Aorta (tissue), 5 donors: Measurements from ENCODE around the gene S100A10. TPM values are rescaled to one million over a fixed set of nuclear protein-coding genes. Genes with fewer than 3 reads are reported as not detected.

Experiments used
- ATAC-seq: fragments of 200-7000 bp; cut with Tn5 transposase; one replicate; pipeline ENCODE4 v1.9.1; 2022; ENCODE audit warnings: moderate library complexity; ENCODE audit not compliant: low FRiP score
- DNase-seq, 2 donors: peaks; one replicate each; pipeline ENCODE4 v3.0.0-alpha.2; 2020
- H3K27ac ChIP-seq, 2 donors: one replicate each; pipeline ENCODE4 v1.5.1; 2013; ENCODE audit warnings: low read length in 2 of 2, mild to moderate bottlenecking in 2 of 2, moderate library complexity in 2 of 2, control low read depth in 1 of 2, inconsistent platforms in 1 of 2, low read depth in 1 of 2
- H3K27me3 ChIP-seq, 2 donors: one replicate each; pipeline ENCODE4 v1.6.1; 2013; ENCODE audit warnings: control low read depth in 1 of 2, low read length in 1 of 2, mild to moderate bottlenecking in 1 of 2, moderate library complexity in 1 of 2; ENCODE audit not compliant: insufficient read depth in 2 of 2, control insufficient read depth in 1 of 2
- H3K36me3 ChIP-seq, 2 donors: one replicate each; pipeline ENCODE4 v1.6.1; 2013; ENCODE audit warnings: control low read depth in 1 of 2, low read length in 1 of 2, mild to moderate bottlenecking in 1 of 2; ENCODE audit not compliant: insufficient read depth in 2 of 2, control insufficient read depth in 1 of 2
- H3K4me1 ChIP-seq, 2 donors: one replicate each; pipeline ENCODE4 v1.6.1; 2013; ENCODE audit warnings: low read length in 2 of 2, control low read depth in 1 of 2, mild to moderate bottlenecking in 1 of 2, moderate library complexity in 1 of 2; ENCODE audit not compliant: insufficient read depth in 2 of 2, control insufficient read depth in 1 of 2
- H3K4me3 ChIP-seq, 2 donors: one replicate each; pipeline ENCODE4 v1.5.1; 2013; ENCODE audit warnings: low read length in 2 of 2, control low read depth in 1 of 2, mild to moderate bottlenecking in 1 of 2
- H3K9me3 ChIP-seq: one replicate; pipeline ENCODE4 v1.6.1; 2013; ENCODE audit warnings: mild to moderate bottlenecking, low read length; ENCODE audit not compliant: control insufficient read depth
- WGBS, 2 donors: extraction: QIAGEN DNeasy Blood & Tissue Kit; methylation state at CpG; one replicate each; pipeline ENCODE4 v1.1.7; 2013; 5-methylcytosine and 5-hydroxymethylcytosine counted together
- intact Hi-C, 2 donors: fragments of 100-400 bp; cut with DNase I; formaldehyde crosslinking; loops; one replicate each; pipeline versions ENCODE4 v1.14.2 to v1.15.0; 2022
- long read RNA-seq, 2 donors: library from polyadenylated mRNA; unstranded; transcript quantifications; one replicate each; pipeline ENCODE4 v2.0.0, GENCODE V29; 2020 to 2021
- polyA plus RNA-seq, 2 donors: library from polyadenylated mRNA; stranded (reverse); fragments of 200-250 nt; gene quantifications; one replicate each; pipeline ENCODE4 v1.2.3, GENCODE V29; 2013
- total RNA-seq, 2 donors: library from RNA; stranded (reverse); fragmentation: NEBNext Ultra II Directional; extraction: Animal tissue kit (Norgen Biotek cat#: 25700); gene quantifications; one replicate each; pipeline ENCODE4 v1.2.1, GENCODE V29; 2021
- donor health status: healthy with polysubstance abuse.
- donor health status: Bipolar disorder and iron deficiency.
- donor health status: DM: no; HTN: no; CAD: no.
- donor health status: DM: no; HTN: no; CAD: no.
- donor health status: DM: yes; HTN: yes; CAD: no.

The S100A10 gene
- 100 to 1,000 TPM; 188 to 386 TPM for total RNA-seq
- 100 to 1,000 TPM; 244 to 417 TPM for polyA plus RNA-seq
- long read RNA-seq, donor 1, transcript S100A10-202 (3 exons, 1,202 nt) = major isoform, 49 of 61 reads
- long read RNA-seq, donor 1, partial matches to known transcripts = 4 of 61 reads
- long read RNA-seq, donor 1, other reads (novel, unspliced or antisense) = 8 of 61 reads
- long read RNA-seq, donor 2, transcript S100A10-202 (3 exons, 1,202 nt) = major isoform, 56 of 58 reads
- long read RNA-seq, donor 2, partial matches to known transcripts = 2 of 58 reads
- long read RNA-seq, donor 2, other reads (novel, unspliced or antisense) = 0 of 58 reads

GRCh38 chr1:151993734-151994496 is at the start of gene S100A10:
TSS of gene S100A10 (minus strand) at chr1:151993859. CDS start at chr1:151986230, 7,629 bp downstream.
- ATAC-seq = peak; percentile 85
- peak within 1 kb of the TSS; percentile 24 to 38 for H3K27ac ChIP-seq
- H3K27me3 ChIP-seq = no peaks in the 10 kb centered on the region
- intact Hi-C loops = loop anchor here in 1 of 2 donors (2.0 kb wide), 1 partner anchor 59 kb away; no protein-coding TSS in a partner anchor
- H3K4me1 ChIP-seq = peaks cover 8 to 11% of the 10 kb centered on the region in 2 donors
- DNase-seq = peak; percentile 90 to 93
- no peaks in the 10 kb centered on the region for H3K36me3 ChIP-seq
- no peaks in the 10 kb centered on the region for H3K9me3 ChIP-seq
- WGBS, 2 donors = 1 to 2% methylated on average over 56 to 69 of the region's 69 CpGs
- H3K4me3 ChIP-seq = peak within 1 kb of the TSS; percentile 75 to 77

DNA sequence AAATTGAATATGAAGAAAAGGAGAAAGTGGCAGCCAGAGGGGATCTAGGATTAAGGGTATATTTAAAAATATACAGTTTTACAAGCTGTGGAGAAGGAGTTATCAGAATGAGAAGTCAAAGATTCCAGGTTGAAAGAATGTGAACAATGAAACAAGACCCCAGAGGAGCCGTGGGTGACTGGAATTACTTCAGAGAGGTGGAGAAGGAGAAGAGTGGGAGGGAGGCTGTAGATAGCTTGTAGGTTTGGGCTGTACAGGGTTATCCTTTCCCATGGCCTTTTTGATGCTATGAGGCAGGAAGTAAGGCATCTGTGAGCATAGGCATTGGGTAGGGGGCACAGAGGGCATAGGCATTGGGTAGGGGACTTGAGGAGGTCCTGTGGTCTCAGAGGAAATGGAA is 48.4 kb upstream of the S100A10 start:
- DNase-seq (no peak), ATAC-seq (no peak)
- Histone ChIP-seq H3K36me3 (no peaks in the 10 kb centered on the region), H3K27me3 (no peaks in the 10 kb centered on the region), H3K4me3 (no peak overlapping the region), H3K4me1 (no peaks in the 10 kb centered on the region), H3K9me3 (no peaks in the 10 kb centered on the region), H3K27ac (no peak overlapping the region)
- 20 to 42% methylated on average over 1 of the region's 1 CpG for WGBS, 2 donors
- intact Hi-C loops = no loop called here

DNA sequence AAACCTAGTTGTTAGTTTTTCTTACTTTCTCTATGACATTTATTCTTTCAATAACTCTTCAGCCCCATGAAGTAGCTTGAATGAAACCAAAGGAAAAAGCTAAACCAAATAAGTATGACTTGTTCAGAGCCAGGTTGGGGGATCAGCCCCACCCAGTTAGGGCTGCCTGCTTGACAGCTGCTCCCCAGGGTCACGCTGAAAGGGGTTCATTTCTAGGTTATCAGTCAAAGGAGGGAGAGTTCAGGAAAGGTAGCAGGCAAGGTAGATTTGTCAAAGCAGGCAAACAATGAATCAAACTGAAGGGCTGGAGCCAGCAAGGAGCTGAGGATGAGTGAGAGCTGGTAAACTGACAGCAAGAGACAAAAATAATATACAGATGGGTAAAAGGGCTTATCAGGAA is 46.2 kb upstream of the S100A10 start:
- H3K36me3 ChIP-seq = no peaks in the 10 kb centered on the region
- intact Hi-C loops = no loop called here
- no peaks in the 10 kb centered on the region for H3K9me3 ChIP-seq
- no peak for ATAC-seq
- 85 to 94% methylated on average over 1 of the region's 1 CpG for WGBS, 2 donors
- H3K27ac ChIP-seq = no peak overlapping the region
- H3K4me1 ChIP-seq = no peaks in the 10 kb centered on the region
- no peak overlapping the region for H3K4me3 ChIP-seq
- H3K27me3 ChIP-seq = no peaks in the 10 kb centered on the region
- DNase-seq = no peak

GRCh38 chr1:152039461-152039860 is 45.8 kb upstream of the S100A10 start:
- Histone ChIP-seq H3K4me3 (no peak overlapping the region), H3K9me3 (no peaks in the 10 kb centered on the region), H3K36me3 (no peaks in the 10 kb centered on the region), H3K27me3 (no peaks in the 10 kb centered on the region), H3K27ac (no peak overlapping the region), H3K4me1 (no peaks in the 10 kb centered on the region)
- DNase-seq (no peak), ATAC-seq (no peak)
- 88 to 99% methylated on average over 1 of the region's 1 CpG for WGBS, 2 donors
- intact Hi-C loops = no loop called here

- Histone ChIP-seq H3K9me3 (no peaks in the 10 kb centered on the region), H3K27me3 (no peaks in the 10 kb centered on the region), H3K27ac (no peak overlapping the region), H3K4me1 (peaks cover 0 to under 1% of the 10 kb centered on the region in 2 donors), H3K4me3 (no peak overlapping the region), H3K36me3 (no peaks in the 10 kb centered on the region)
- 95% methylated on average over 10 of the region's 10 CpGs for WGBS, 2 donors
- DNase-seq (no peak), ATAC-seq (no peak)
- intact Hi-C loops = no loop called here
Observed at GRCh38 chr1:152038871-152039270, 45.2 kb upstream of the S100A10 start.

GRCh38 chr1:152036267-152037216 is 42.9 kb upstream of the S100A10 start, which contains the start of gene S100A11:
TSS of gene S100A11 (minus strand) at chr1:152037004. CDS start at chr1:152036915, 89 bp downstream.
- WGBS, 2 donors = 0 to 1% methylated on average over 53 of the region's 53 CpGs
- intact Hi-C loops = no loop called here
- H3K27me3 ChIP-seq = no peaks in the 10 kb centered on the region
- H3K4me1 ChIP-seq = peaks cover 0 to 5% of the 10 kb centered on the region in 2 donors
- H3K27ac ChIP-seq = peak within 1 kb of the TSS; percentile 49 to 72
- H3K9me3 ChIP-seq = no peaks in the 10 kb centered on the region
- ATAC-seq (peak; percentile 97), DNase-seq (peak; percentile 97 to 98)
- H3K36me3 ChIP-seq = peaks cover 7% of the 10 kb centered on the region in 2 donors
- peak within 1 kb of the TSS; percentile 71 to 84 for H3K4me3 ChIP-seq

DNA sequence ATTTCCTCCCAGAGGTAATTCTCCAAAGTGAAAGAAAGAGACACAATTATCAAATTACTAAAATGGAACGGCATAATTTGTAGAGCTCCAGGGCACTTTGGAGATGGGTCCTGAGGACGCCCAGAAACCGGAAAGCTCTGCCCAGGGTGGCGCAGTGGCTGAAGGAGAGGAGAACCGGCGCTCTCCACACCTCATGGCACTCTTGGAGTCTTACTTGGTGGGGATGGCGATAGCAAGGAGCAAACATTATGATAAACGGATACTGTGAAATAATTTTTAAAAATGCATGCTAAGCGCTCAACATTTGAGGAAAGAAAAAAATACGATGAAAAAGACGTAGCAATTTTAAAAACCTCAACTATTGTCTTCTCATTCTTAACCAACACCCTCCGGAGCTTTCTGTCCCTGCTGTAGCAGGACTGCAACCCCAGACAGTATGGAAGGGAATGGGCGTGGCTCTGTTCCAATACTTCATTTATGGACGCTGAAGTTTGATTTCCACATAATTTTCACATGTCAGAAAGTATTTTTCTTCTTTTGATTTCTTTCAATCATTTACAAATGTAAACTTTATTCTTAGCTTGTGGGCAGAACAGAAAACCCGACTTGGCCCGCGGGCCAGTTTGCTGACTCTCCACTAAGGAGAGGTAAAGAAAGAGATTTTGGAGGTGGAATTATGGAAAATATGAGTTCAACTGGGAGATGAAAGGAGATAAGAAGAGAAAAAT is 42.0 kb upstream of the S100A10 start:
- Histone ChIP-seq H3K27me3 (no peaks in the 10 kb centered on the region), H3K36me3 (peaks cover 7% of the 10 kb centered on the region in 2 donors), H3K9me3 (no peaks in the 10 kb centered on the region), H3K27ac (peak overlapping the region; percentile 49 to 72), H3K4me1 (peaks cover 0 to 5% of the 10 kb centered on the region in 2 donors), H3K4me3 (peak overlapping the region; percentile 71 to 84)
- WGBS, 2 donors = 1 to 2% methylated on average over 17 of the region's 17 CpGs
- ATAC-seq (peak; percentile 60), DNase-seq (no peak)
- intact Hi-C loops = no loop called here
